Activated T-cell treated with anti-CD3 and anti-CD28 coated beads for 24 hours (primary cell): Measurements from ENCODE around the gene NOSIP.
"Not testable (repeated sequence)": the region's sequence is repeated elsewhere in the genome, so short reads cannot be mapped to it uniquely, and the experiment has no call there.

Experiments used
- DNase-seq: peaks from one replicate; pipeline ENCODE4 v3.0.0-alpha.2; 2020; ENCODE audit warnings: low read depth

NOSIP gene, protein sequence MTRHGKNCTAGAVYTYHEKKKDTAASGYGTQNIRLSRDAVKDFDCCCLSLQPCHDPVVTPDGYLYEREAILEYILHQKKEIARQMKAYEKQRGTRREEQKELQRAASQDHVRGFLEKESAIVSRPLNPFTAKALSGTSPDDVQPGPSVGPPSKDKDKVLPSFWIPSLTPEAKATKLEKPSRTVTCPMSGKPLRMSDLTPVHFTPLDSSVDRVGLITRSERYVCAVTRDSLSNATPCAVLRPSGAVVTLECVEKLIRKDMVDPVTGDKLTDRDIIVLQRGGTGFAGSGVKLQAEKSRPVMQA

DNA sequence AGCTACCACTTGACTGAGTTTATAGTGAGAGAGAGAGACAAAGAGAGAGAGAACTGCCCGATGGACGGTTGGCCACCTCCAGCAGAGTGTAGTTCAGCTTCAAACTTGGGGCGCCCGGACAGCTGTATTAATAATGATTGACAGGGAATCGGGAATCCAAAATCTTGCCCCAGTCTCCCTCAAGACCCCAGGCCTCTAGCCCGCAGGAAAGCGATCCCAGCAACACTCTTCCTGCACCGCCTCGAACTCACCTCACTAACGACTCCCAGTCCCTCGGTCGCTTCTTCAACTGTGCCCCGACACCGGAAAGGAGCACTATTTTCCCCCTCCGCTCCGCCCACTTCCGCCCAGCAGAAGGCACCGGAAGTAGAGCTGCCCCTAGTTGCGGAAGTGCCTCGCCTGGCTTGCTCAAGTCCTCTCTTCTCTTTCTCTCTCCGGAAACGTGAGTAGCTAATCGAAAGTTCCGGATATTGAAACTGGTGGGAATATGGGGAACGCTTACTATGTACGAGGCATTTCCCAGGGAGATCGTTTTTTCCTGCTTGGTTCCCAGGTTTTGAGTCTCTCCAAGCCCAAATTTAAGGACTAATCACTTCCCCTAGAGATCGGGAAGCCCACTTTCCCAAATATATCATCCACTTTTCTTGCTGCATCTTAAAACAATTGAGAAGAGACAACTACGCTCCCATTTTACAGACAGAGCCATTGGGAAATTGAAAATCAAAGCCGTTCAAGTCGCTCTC is at the start of gene NOSIP:
Gene NOSIP (minus strand): TSS at position 293 of the 743 bp plus-strand sequence. CDS start 19,865 bp downstream, outside the sequence.
- peak; percentile 94 for DNase-seq

DNA sequence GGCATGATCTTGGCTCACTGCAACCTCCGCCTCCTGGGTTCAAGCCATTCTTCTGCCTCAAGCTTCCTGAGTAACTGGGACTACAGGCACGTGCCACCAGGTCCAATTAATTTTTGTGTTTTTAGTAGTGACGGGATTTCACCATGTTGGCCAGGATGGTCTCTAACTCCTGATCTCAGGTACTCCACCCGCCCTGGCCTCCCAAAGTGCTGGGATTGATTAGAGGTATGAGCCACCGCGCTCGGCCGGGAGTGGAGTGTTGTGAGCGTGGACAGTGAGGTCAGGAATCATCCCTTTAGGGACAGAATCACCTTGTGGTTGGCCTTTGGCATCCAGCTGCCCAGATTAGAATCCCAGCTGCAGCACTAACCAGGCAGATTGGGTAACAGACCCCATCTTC is 49.3 kb upstream of the NOSIP start:
- DNase-seq, result no peak

DNA sequence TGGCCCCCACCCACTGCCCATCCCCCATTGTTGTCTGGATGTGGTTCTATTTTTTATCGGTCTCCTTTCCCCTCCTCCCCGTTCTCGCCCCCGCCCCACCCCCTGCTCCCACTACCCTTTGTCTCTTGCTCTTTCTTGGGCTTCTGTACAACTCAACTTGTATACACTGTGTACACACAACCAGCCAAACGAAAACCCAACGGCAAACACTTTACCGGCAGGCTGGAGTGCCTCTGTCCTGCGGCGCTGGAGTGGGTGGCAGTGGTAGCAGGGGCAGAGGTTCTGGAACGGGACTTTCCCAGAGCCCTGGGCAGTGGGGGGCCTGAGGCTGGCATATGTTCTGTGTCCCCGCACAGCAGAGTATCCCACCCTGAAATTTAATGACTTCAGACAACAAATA is 45.9 kb upstream of the NOSIP start:
- DNase-seq, result no peak

DNA sequence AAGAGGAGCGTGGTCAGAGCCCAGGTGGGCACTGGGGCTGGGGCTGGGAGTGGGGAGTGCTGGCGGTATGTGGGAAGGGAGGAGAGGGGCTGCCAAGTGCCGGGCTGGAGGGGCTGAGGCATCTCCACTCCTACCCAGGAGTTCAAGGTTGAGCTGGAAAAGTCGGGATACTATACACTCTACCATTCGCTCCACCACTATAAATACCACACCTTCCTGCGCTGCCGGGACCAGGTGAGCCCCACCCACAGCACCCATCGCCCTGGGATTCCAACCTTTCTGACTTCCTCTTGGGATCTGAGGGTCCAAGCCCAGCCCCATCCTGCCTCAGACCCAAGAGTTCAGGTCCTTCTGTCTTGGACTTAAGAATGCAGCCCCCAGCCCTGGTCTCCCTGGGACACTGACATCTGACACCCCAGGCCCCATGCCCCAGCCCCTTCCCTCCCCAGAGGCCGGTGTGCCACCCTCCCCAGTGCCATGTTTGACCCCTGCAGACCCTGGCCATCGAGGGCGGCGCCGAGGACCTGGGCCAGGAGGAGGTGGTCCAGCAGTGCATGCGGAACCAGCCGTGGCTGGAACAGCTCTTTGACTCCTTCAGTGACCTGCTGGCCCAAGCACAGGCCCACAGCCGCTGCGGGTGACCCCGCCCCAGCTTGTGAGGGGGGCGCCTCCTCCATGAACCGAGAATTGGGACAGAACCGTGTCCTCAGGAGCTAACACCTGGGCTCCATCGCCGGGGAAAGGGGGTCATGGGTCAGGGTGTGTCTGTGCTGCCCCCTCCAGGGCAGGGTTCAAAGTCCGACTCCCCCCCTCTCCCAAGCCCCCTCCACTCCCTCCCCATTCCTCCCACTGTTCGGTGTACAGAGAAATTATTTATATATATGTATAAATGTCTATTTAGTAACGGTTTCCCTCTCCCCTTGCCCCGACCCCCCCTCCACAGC is 44.9 kb upstream of the NOSIP start:
- DNase-seq, result no peak

DNA sequence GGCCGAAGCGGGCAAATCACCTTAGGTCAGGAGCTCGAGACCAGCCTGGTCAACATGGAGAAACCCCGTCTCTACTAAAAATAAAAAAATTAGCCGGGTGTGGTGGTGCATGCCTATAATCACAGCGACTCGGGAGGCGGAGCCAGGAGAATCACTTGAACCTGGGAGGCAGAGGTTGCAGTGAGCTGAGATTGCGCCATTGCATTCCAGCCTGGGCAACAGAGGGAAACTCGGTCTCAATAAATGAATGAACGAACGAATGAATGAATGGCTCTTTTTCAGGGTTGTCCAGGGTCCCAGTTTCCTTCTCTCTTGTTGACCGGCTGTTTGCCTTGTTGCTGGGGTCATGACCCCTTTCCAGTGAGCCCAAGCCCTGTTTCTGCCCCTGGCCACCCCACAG is 37.5 kb upstream of the NOSIP start:
- DNase-seq, result not testable (repeated sequence)

DNA sequence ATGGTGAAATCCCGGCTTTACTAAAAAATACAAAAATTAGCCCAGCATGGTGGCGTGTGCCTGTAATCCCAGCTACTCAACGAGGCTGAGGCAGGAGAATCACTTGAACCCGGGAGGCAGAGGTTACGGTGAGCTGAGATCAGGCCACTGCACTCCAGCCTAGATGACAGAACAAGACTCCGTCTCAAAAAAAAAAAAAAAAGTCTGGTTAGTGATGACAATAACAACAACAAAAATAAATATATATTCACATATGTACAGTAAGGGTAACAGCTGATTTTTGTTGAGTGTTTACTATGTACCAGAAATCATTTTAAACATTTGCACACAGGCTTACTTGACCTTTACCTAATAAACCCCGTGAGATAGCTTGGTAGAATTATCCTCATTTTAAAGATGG is 36.6 kb upstream of the NOSIP start:
- no peak for DNase-seq

DNA sequence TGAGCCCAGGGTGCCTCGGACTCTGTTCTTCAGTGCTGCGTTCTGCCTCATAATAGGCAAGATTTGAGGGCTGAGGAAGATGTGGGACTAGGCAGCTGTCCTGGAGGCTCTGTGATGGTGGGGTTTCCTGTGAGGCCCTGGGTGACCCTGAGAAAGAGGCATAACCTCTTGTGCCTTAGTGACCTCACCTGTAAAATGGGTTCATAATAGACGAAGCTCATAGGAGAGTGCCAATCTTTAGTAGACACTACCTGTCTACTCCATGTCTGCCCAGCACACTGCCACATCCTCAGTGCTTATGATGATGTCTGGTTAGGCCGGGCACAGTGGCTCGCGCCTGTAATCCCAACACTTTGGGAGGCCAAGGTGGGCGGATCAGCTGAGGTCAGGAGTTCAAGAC is 36.2 kb upstream of the NOSIP start:
- no peak for DNase-seq

DNA sequence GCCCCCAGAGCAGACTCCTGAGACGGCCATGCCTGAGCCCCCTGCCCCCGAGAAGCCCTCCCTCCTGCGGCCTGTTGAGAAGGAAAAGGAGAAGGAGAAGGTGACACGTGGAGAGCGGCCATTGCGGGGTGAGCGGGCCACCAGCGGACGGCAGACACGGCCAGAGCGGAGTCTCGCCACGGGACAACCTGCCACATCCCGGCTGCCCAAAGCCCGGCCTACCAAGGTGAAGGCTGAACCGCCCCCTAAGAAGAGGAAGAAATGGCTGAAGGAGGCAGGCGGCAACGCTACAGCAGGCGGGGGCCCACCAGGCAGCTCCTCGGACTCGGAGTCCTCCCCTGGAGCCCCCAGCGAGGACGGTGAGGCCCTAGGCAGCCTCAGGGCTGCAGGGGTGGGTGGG is 35.5 kb upstream of the NOSIP start:
- DNase-seq, result no peak

DNA sequence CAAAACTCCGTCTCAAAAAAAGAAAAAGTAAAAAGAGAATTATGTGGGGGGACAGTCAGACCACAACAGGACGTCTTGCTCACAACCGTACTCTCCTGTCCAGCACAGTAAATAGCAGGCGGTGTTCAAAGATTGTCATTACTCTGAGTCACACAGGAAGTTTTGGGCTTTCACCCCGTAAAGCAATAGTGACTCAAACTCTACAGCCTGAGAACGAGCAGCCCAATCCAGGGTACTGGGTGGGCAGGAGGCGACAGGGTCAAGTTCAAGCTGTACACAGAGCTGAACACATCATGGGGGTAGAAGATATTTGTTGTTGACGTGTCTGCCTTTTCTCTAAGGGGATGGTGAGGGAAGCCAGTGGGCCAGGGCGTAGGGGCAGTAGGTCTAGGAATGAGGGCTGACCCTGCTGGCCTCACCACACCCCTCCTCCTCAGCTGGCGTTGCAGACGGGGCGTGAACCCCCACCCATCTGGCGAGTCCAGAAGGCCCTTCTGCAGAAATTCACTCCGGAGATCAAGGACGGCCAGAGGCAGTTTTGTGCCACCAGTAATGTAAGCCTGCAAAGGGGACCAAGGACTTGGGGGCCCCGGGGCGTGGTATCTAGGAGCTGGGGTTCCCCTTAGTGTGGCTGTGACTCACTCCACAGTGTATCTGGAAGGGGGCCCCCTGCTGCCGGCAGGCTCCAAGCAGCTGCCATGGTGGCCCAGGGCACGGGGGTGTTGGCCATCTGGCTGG is 33.9 kb upstream of the NOSIP start:
- no peak for DNase-seq

DNA sequence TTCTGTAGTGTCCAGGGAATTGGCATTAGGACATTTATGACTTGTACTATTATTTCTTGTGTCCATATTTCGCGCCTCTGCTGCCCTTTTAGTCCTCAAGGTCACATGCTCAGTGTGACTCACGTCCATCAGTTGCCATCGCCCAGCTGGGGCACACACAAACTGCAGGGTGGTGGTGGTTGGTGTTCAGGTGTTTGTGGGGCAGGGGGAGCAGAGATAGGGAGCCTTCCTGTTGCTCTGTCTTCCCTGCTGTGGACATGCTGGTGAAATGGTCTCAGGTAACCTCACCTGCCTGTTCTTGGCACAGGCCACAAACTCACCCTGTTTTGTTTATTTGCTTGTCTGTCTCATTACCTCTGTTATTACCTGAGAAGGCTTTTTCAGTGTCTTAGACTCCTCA is 33.0 kb upstream of the NOSIP start:
- DNase-seq, result no peak

DNA sequence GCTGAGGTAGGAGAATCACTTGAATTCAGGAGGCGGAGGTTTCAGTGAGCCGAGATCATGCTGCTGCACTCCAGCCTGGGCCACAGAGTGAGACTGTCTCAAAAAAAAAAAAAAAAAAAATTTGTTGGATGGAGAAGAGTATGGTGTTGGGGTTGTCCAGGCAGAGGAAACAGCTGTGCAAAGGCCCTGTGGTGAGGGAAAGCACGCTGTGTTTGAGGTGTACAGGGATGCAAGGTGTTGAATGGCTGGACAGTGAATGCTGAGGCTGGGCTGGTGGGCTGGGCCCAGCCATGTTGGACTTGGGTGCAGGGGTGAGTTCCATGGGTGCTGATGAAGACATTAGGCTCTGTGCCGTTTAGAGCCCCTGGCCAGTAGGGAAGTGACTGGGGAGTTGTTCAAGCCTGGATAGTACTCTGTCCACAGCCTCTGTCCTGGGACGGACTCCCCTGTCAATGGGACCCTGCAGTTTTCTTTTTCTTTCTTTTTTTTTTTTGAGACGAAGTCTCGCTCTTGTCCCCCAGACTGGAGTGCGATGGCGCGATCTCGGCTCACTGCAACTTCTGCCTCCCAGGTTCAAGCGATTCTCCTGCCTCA is 29.2 kb upstream of the NOSIP start:
- no peak for DNase-seq

DNA sequence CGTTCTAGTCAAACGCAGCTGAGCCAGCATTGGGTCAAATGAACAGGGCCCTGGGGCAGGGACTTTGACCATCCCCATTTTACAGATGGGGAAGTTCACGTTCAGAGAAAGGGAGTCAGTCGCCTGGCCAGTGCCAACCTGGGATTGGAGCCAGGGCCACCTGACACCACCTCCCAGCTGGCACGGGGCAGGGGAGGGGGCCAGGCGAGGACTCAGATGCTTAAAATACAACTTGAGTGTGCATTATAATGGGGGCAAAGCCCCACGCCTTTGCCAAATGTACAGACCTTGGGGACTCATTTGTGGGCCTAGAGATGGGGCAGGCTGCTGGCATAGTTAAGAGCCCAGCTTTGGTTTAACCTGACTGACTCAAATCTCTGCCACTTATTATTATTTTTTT is 25.2 kb upstream of the NOSIP start:
- DNase-seq, result no peak

DNA sequence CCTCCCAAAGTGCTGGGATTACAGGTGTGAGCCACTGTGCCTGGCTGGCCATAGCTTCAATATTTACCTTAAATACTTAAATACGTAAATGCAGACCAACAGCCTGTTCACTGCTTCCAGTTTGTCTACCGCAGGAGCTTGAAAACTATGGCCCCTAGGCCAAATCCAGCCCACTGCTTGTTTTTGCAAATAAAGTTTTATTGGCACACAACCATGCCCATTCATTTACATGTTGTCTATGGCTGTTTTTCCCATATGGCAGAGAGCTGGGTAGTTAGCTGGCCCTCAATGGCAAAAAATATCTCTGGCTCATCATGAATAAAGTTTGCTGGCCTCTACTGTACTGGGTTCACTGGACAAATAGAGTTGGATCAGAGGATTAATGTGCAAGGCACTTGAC is 22.4 kb upstream of the NOSIP start:
- no peak for DNase-seq

DNA sequence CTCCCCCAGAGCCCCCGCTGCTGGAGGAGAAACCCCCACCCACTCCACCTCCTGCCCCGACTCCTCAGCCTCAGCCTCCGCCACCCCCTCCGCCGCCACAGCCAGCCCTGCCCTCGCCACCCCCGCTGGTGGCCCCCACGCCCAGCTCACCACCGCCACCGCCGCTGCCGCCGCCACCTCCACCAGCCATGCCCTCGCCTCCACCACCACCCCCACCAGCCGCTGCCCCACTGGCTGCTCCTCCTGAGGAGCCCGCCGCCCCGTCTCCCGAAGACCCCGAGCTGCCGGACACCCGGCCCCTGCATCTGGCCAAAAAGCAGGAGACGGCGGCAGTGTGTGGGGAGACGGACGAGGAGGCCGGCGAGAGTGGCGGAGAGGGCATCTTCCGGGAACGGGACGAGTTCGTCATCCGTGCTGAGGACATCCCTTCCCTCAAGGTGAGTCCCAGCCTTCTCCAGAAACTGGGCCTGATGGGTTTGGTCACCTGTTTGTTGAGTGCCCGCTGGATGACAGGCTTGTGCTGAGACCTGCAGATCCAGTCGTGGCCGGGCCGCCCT is 21.2 kb upstream of the NOSIP start:
- no peak for DNase-seq

DNA sequence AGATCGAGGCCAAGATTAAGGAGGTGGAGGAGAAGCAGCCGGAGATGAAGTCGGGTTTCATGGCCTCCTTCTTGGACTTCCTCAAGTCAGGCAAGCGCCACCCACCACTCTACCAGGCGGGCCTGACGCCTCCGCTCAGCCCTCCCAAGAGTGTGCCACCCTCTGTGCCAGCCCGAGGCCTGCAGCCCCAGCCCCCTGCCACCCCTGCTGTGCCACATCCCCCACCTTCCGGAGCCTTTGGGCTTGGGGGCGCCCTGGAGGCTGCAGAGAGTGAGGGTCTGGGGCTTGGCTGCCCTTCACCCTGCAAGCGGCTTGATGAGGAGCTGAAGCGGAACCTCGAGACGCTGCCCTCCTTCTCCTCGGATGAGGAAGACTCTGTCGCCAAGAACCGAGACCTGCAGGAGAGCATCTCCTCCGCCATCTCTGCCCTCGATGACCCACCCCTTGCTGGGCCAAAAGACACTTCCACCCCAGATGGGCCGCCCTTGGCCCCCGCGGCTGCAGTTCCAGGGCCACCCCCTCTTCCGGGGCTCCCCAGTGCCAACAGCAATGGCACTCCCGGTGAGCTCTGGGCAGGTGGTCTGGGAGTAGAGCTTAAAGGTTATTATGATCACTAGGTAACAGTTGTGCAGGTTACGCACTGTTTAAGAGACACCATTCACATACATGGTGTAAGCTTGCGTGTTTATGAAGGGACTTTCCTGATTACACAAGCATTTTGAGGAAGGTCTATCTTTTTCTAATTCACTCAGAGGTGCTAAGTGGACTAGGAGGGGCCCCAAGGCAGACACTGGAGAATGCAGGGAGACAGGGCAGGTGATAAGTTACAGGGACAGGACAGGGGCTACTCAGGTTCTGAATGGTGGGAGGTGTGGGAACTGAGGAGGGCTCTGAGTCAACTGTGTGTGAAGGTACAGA is 19.3 kb upstream of the NOSIP start:
- no peak for DNase-seq

DNA sequence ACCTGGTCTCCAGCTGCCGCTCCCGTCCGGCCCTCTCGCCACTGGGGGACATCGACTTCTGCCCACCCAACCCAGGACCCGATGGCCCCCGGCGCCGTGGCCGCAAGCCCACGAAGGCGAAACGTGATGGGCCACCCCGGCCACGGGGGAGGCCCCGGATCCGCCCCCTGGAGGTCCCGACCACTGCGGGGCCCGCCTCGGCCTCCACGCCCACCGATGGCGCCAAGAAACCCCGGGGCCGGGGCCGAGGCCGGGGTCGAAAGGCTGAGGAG is 17.3 kb upstream of the NOSIP start:
- no peak for DNase-seq

DNA sequence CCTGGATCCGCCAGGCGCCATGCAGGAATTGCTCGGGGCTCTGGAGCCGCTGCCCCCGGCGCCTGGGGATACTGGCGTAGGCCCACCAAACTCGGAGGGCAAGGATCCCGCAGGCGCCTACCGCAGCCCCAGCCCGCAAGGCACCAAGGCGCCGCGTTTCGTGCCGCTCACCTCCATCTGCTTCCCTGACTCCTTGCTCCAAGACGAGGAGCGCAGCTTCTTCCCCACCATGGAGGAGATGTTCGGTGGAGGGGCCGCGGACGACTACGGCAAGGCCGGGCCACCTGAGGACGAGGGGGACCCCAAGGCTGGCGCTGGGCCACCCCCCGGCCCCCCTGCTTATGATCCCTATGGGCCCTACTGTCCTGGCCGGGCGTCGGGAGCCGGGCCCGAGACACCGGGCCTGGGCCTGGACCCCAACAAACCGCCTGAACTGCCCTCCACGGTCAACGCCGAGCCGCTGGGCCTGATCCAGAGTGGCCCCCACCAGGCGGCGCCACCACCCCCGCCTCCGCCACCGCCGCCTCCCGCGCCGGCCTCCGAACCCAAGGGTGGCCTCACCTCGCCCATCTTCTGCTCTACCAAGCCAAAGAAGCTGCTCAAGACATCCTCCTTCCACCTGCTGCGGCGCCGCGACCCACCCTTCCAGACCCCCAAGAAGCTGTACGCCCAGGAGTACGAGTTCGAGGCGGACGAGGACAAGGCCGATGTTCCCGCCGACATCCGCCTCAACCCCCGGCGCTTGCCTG is 16.8 kb upstream of the NOSIP start:
- DNase-seq, result no peak

DNA sequence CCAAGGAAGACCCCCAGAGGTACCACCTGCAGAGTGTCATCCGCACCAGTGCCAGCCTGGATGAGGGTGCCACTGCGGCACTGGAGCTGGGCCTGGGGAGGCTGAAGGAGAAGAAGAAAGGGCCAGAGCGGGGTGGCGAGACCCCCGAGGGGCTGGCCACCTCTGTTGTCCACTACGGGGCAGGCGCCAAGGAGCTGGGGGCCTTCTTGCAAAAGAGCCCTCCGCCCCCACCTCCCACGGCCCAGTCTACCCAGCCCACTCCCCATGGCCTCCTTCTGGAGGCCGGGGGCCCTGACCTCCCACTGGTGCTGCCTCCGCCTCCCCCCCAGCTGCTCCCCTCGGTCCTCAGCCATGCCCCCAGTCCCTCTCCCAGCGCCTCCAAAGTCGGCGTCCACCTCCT is 16.1 kb upstream of the NOSIP start:
- no peak for DNase-seq

DNA sequence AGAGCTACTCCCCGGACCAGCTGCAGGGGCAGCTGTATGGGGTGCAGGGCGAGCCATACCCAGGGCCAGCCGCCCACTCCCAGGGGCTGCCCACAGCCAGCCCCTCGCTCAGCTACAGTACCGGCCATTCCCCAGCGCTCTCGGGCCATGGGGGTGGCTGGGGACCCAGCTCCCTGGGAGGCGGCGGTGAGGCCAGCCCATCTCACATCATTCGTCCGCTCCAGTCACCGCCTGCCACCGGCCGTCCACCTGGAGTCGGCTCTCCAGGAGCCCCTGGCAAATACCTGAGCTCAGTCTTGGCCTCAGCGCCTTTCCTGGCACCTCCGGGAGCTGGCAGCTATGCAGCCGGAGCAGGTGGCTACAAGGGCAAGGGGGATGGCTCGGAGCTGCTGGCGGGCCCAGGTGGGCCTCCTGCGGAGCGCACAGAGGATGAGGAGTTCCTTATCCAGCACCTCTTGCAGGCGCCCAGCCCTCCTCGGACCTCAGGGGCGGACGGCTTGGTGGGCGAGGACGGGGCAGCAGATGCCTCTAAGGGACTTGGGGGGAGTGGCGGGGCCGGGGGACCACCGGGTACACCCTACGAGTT is 15.6 kb upstream of the NOSIP start:
- DNase-seq, result no peak
